HG03575 (cell line): ENCODE measurements around the gene ACAD11.

Experiments
- ATAC-seq: cut with Tn5 transposase; IDR thresholded peaks from one replicate; pipeline ENCODE4 v1.9.1; 2021; ENCODE audit not compliant: unreplicated experiment, insufficient number of reproducible peaks, low FRiP score; ENCODE audit errors: extremely low read depth

The ACAD11 gene

GRCh38 chr3:132659365-132660051, at the start of gene ACAD11:
Gene ACAD11 (minus strand): TSS chr3:132659809. CDS start chr3:132659751, 58 bp downstream.
- ATAC-seq = no peak

DNA sequence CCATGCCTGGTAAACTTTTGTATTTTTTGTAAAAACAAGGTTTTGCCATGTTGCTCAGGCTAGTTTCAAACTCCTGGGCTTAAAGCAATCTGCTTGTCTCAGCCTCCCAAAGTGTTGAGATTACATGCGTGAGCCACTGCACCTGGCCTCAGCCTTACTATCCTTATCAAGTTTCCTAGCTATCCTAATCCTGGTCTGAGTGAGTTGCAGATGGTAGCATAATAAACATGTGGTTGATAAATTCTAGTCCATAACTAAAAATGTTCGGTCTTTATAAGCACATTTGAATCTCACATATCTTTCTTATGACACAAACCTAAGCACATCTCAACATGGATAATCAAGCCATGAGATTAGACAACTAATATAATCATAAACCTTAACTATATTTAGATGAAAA, 44.1 kb upstream of the ACAD11 start:
- no peak for ATAC-seq

DNA sequence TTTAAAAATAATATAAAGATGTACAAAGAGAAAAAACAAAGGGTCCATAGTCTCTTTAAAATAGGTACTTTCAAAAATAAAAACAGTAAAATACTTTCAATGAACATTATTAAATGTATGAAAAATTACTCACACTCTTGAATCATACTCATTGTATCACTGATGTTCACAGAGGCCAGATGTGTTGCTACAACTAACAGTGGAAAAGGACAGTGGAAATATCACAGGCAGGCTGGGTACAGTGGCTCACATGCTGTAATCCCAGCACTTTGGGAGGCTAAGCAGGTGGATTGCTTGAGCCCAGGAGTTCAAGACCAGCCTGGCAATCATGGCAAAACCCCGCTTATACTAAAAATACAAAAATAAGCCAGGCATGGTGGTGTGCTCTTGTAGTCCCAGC, 35.8 kb upstream of the ACAD11 start:
- no peak for ATAC-seq

GRCh38 chr3:132694991-132695390, 35.4 kb upstream of the ACAD11 start:
- no peak for ATAC-seq

DNA sequence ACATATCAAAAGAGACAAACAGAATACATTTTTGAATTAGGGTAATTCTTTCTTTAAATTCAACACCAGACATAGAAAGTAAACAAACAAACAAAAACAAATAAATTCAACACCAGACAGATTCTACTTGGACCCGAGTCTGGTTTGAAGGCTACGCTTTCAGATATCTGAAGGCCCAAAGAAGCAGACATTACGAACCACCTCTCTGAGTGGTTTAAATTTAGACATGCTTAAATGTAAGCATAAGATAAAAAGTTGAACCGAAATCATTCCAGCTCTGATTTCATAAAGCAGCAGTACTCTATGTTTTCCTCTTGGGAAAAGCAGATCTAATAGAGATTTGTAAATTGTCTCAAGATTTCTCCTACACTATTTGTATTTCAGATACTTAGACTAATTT, 30.4 kb upstream of the ACAD11 start:
- no peak for ATAC-seq

DNA sequence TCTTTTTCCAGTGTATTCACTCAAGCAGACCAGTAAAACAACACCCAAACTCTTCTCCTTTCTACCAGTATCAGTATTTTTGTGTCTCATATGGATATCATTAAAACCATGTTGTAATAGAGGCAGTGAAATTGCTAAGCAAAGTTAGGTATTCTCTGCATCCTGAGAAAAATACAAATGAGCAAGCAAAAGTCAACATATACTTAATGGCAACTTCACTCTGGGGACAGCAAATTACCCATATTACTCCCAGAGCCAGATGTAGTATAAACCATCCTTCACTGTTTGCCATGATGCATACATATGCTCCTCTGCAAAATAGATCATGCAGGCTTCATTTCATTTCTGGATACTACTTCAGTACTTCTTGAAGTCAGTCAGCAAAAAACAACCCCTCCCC, 22.6 kb upstream of the ACAD11 start:
- no peak for ATAC-seq

GRCh38 chr3:132681421-132681820, 21.8 kb upstream of the ACAD11 start:
- no peak for ATAC-seq

GRCh38 chr3:132679911-132680310, 20.3 kb upstream of the ACAD11 start:
- no peak for ATAC-seq

- ATAC-seq = no peak
Measured at GRCh38 chr3:132675408-132675807, 15.8 kb upstream of the ACAD11 start.

- no peak for ATAC-seq
Measured at GRCh38 chr3:132669256-132669777, 9.7 kb upstream of the ACAD11 start.

DNA sequence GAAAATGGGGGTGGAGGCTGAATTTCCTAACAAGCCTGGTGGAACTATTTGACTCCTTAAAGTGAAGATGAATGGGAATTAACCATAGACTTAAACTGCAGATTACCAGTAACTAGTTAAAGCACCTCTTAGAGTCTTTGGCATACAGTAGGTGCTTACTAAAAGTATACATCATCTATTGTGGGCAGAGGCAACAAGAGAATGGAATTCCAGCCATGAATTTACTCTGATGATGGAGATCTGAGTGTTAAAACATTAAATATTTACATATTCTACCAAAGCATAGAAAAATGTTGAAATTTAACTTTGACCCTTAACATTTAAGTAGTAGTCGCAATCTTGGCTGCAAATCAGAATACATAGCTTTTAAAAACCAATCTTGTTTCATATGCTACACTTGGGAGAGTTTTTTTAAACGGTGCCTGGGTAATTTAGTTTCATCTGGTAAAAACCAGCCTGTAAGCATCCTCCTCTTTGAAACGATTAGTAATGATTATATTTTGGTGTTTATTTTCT, 5.7 kb upstream of the ACAD11 start:
- ATAC-seq = no peak

DNA sequence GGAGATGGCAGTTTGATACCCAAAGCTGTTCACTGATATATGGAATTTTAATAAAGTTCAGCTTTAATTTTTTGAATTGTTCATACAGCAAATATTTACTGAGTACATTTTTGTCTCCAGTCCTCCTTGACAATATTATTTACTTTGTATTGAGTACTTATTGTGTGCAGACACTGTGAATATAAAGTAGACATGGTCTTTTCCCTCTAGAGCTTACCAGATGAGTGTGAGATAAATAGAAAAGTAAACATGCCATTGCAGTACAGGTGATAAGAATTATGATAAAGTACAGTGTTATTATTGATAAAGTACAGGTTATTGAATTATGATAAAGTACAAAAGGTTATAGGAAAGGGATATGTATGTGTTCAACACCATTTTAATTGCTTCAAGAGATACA, 2.6 kb upstream of the ACAD11 start:
- ATAC-seq = no peak

- no peak for ATAC-seq
Measured at GRCh38 chr3:132661101-132661500, 1.5 kb upstream of the ACAD11 start.

DNA sequence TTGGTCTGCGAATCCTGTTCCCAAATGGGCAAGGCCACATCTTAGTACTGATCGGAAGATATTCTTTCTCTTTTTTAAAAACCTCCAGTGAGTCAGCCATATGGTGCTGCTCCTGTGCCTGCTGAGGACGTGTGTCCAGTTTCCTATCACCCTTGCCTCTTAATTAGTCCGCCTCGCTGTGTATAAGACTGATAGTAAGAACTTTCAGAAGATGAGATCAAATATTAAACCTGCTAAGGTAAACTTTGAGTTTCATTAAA, 1.1 kb upstream of the ACAD11 start:
- no peak for ATAC-seq

- ATAC-seq = no peak
Measured at GRCh38 chr3:132660052-132660810, 622 bp upstream of the ACAD11 start, which contains the start of gene UBA5. Gene UBA5 (plus strand): TSS chr3:132660329. CDS start chr3:132660538, 209 bp downstream.

GRCh38 chr3:132659000-132659364, 627 bp downstream of the ACAD11 start:
- ATAC-seq = no peak

- ATAC-seq = no peak
Measured at GRCh38 chr3:132657869-132658747, 1.5 kb downstream of the ACAD11 start.

GRCh38 chr3:132655471-132655870, 4.1 kb downstream of the ACAD11 start:
- ATAC-seq = no peak

- no peak for ATAC-seq
Measured at GRCh38 chr3:132654721-132655120, 4.9 kb downstream of the ACAD11 start.
